Keratinocyte (primary cell): ENCODE results near the gene OBSCN. TPM values are rescaled to one million over a fixed set of nuclear protein-coding genes. Genes with fewer than 3 reads are reported as not detected.

Experiments
- DNase-seq: peaks from one replicate; pipeline ENCODE4 v3.0.0-alpha.2; 2011; ENCODE audit warnings: low read depth, missing footprints, low spot score
- FAIRE-seq: peaks from 2 replicates; lab custom pipeline; 2011; peaks lifted over from hg19 to GRCh38; lab: Jason Lieb, UNC
- H2AFZ ChIP-seq: 2 replicates; pipeline ENCODE4 v1.6.0; 2012; ENCODE audit warnings: low read length, control low read depth, inconsistent platforms; ENCODE audit not compliant: control insufficient read depth
- H3K27ac ChIP-seq: 2 replicates; pipeline ENCODE4 v1.5.1; 2011; ENCODE audit warnings: low read length; ENCODE audit not compliant: control insufficient read depth, insufficient read depth
- H3K27me3 ChIP-seq: 3 replicates; pipeline ENCODE4 v1.6.0; 2011; ENCODE audit warnings: low read length; ENCODE audit not compliant: control insufficient read depth, insufficient read depth; ENCODE audit errors: extremely low read depth
- H3K36me3 ChIP-seq, 2 experiments: 2 replicates in 1 of 2; 3 replicates in 1 of 2; pipeline ENCODE4 v1.5.1; 2011; ENCODE audit warnings: low read length in 2 of 2, mild to moderate bottlenecking in 1 of 2; ENCODE audit not compliant: control insufficient read depth in 2 of 2, insufficient read depth in 2 of 2; ENCODE audit errors: extremely low read depth in 1 of 2
- H3K4me1 ChIP-seq: 3 replicates; pipeline ENCODE4 v1.5.1; 2011; ENCODE audit warnings: low read length; ENCODE audit not compliant: control insufficient read depth, insufficient read depth; ENCODE audit errors: extremely low read depth
- H3K4me2 ChIP-seq: 3 replicates; pipeline ENCODE4 v1.6.0; 2011; ENCODE audit warnings: low read depth, low read length; ENCODE audit not compliant: control insufficient read depth, insufficient read depth; ENCODE audit errors: extremely low read depth
- H3K4me3 ChIP-seq, 3 experiments: fragments of 200-600 bp in 1 of 3; sonication (generic) in 1 of 3; 2 replicates in 2 of 3; 3 replicates in 1 of 3; pipeline ENCODE4 v1.5.1; 2011 to 2016; ENCODE audit warnings: low read length in 3 of 3, mild to moderate bottlenecking in 3 of 3, control low read depth in 2 of 3, inconsistent platforms in 1 of 3, low read depth in 1 of 3, mixed read lengths in 1 of 3, mixed run types in 1 of 3, moderate library complexity in 1 of 3; ENCODE audit not compliant: control insufficient read depth in 2 of 3, insufficient read depth in 2 of 3; ENCODE audit errors: extremely low read depth in 1 of 3
- H3K79me2 ChIP-seq: 2 replicates; pipeline ENCODE4 v1.6.0; 2012; ENCODE audit warnings: low read length; ENCODE audit not compliant: control insufficient read depth, insufficient read depth
- H3K9ac ChIP-seq: 3 replicates; pipeline ENCODE4 v1.6.0; 2011; ENCODE audit warnings: low read length; ENCODE audit not compliant: control insufficient read depth, insufficient read depth; ENCODE audit errors: extremely low read depth
- H3K9me1 ChIP-seq: 3 replicates; pipeline ENCODE4 v1.6.0; 2011; ENCODE audit warnings: low read length; ENCODE audit not compliant: control insufficient read depth, insufficient read depth; ENCODE audit errors: extremely low read depth
- H3K9me3 ChIP-seq: 2 replicates; pipeline ENCODE4 v1.5.1; 2012; ENCODE audit warnings: low read depth, low read length; ENCODE audit not compliant: control insufficient read depth
- H4K20me1 ChIP-seq: 3 replicates; pipeline ENCODE4 v1.6.0; 2011; ENCODE audit warnings: low read length; ENCODE audit not compliant: control insufficient read depth, insufficient read depth; ENCODE audit errors: extremely low read depth
- EZH2 ChIP-seq: IDR thresholded peaks from one replicate; pipeline ENCODE4 v1.6.1; 2012; ENCODE audit warnings: inconsistent platforms, mild to moderate bottlenecking, low read length, moderate library complexity
- dilution Hi-C: fragments of 300-500 bp; cut with MboI; formaldehyde crosslinking; loops from one replicate; pipeline ENCODE4 v1.7.0; 2020; ENCODE audit warnings: low sequenced_read_pairs; ENCODE audit not compliant: extremely low pct_ligation_motif_present
- polyA plus RNA-seq, 5 experiments: library from polyadenylated mRNA; depleted of rRNA in 3 of 5; stranded (reverse) in 3 of 5; stranded (forward) in 1 of 5; unstranded in 1 of 5; fragments of >200 nt; gene quantifications; 1 replicate in 1 of 5; 2 replicates in 3 of 5; 3 replicates in 1 of 5; pipeline versions ENCODE4 v1.2.1 to v1.2.3, GENCODE V29; 2011 to 2012; ENCODE audit warnings: missing spikeins in 2 of 5, low read depth in 1 of 5, low replicate concordance in 1 of 5
- TF ChIP-seq, protein P1 (sequence below), 3 experiments: IDR thresholded peaks in 1 of 3; conservative IDR thresholded peaks in 1 of 3; optimal IDR thresholded peaks in 1 of 3; 2 replicates in 2 of 3; 3 replicates in 1 of 3; pipeline versions ENCODE3 to v1.5.1; 2011; ENCODE audit warnings: low read length in 3 of 3, mild to moderate bottlenecking in 3 of 3, moderate library complexity in 2 of 3, control low read depth in 1 of 3, inconsistent platforms in 1 of 3; ENCODE audit not compliant: insufficient read depth in 2 of 3; ENCODE audit errors: extremely low read depth in 1 of 3

The OBSCN gene
- polyA plus RNA-seq, 1 donor (not counting 4 experiments of a cell fraction or from before 2014, with no cell fraction given), result 1.8 TPM

DNA sequence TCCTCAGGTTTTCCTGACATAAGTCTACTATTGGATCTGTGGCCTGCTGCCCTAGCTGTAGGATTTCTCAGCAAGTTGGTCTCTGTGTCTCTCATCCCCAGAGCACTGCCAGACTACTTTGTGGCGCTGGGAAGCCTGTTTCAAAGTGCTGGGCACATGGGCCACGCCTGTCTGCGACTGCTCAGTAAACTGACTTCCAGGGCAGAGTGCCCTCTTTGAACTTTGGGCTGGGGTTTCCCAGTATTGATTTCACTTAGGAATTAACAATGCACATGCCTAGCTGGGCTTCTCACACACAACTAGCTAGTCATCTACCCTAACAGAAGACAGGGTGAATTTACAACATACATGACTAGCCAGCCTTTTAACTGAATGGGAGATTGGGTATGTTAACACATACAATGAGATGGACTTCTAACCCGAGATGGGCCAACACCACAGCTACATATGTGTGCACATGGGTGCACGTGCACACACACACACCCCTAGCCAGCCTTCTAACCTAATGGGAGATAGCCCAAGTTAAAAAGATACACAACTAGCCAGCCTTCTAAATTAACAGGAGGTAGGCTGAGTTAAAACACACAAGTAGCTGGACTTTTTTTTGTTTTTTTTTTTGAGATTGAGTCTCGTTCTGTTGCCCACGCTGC is 215.7 kb downstream of the OBSCN start:
- Histone ChIP-seq H3K9me3 (no peaks in the 10 kb centered on the region), H3K36me3 (no peaks in the 10 kb centered on the region), H3K27ac (no peak overlapping the region), H3K4me1 (no peaks in the 10 kb centered on the region), H4K20me1 (no peaks in the 10 kb centered on the region), H3K4me3 (no peak overlapping the region), H3K27me3 (peaks cover 8% of the 10 kb centered on the region), H3K9me1 (no peaks in the 10 kb centered on the region), H3K79me2 (no peaks in the 10 kb centered on the region), H2AFZ (no peak overlapping the region), H3K4me2 (no peak overlapping the region), H3K9ac (no peak overlapping the region)
- DNase-seq (no peak), FAIRE-seq (no peak)
- dilution Hi-C loops, result no loop called here
- no peak for TF ChIP-seq EZH2
- TF ChIP-seq, protein P1, sequence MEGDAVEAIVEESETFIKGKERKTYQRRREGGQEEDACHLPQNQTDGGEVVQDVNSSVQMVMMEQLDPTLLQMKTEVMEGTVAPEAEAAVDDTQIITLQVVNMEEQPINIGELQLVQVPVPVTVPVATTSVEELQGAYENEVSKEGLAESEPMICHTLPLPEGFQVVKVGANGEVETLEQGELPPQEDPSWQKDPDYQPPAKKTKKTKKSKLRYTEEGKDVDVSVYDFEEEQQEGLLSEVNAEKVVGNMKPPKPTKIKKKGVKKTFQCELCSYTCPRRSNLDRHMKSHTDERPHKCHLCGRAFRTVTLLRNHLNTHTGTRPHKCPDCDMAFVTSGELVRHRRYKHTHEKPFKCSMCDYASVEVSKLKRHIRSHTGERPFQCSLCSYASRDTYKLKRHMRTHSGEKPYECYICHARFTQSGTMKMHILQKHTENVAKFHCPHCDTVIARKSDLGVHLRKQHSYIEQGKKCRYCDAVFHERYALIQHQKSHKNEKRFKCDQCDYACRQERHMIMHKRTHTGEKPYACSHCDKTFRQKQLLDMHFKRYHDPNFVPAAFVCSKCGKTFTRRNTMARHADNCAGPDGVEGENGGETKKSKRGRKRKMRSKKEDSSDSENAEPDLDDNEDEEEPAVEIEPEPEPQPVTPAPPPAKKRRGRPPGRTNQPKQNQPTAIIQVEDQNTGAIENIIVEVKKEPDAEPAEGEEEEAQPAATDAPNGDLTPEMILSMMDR (optimal IDR thresholded peaks at IDR 0.05 in 1 of 3, IDR thresholded peaks at IDR 0.05 in 1 of 3, conservative IDR thresholded peaks at IDR 0.05 in 1 of 3; ENCODE audit: extremely low read depth in 1 of 3, insufficient read depth in 2 of 3, low read length in 3 of 3), result no peak

- peaks cover 17% of the 10 kb centered on the region for H3K27me3 ChIP-seq
- no peaks in the 10 kb centered on the region for H3K4me1 ChIP-seq
- no peaks in the 10 kb centered on the region for H4K20me1 ChIP-seq
- no peak for FAIRE-seq
- H3K4me3 ChIP-seq, result no peak overlapping the region
- no peak overlapping the region for H3K9ac ChIP-seq
- no peaks in the 10 kb centered on the region for H3K9me1 ChIP-seq
- H3K4me2 ChIP-seq, result no peak overlapping the region
- TF ChIP-seq EZH2, result no peak
- TF ChIP-seq, protein P1 (optimal IDR thresholded peaks at IDR 0.05 in 1 of 3, IDR thresholded peaks at IDR 0.05 in 1 of 3, conservative IDR thresholded peaks at IDR 0.05 in 1 of 3; ENCODE audit: extremely low read depth in 1 of 3, insufficient read depth in 2 of 3, low read length in 3 of 3), result no peak
- no peaks in the 10 kb centered on the region for H3K36me3 ChIP-seq
- H2AFZ ChIP-seq, result no peak overlapping the region
- H3K9me3 ChIP-seq, result no peaks in the 10 kb centered on the region
- H3K79me2 ChIP-seq, result no peaks in the 10 kb centered on the region
- no peak overlapping the region for H3K27ac ChIP-seq
- no peak for DNase-seq
- dilution Hi-C loops, result no loop called here
Measured at GRCh38 chr1:228424685-228425660, 217.1 kb downstream of the OBSCN start.
